Gastroesophageal sphincter (tissue), 3 donors: ENCODE measurements around the gene C22orf15.

Experiments used
- POLR2A ChIP-seq, 2 donors: fragments of 450-650 bp; IDR thresholded peaks; one replicate each; pipeline ENCODE4 v1.6.1; 2017; ENCODE audit warnings: antibody characterized with exemption in 2 of 2, mild to moderate bottlenecking in 2 of 2, moderate library complexity in 1 of 2
- POLR2AphosphoS5 ChIP-seq: sonication (generic); formaldehyde crosslinking; IDR thresholded peaks from one replicate; pipeline ENCODE4 v1.6.1; 2017; ENCODE audit warnings: antibody characterized with exemption
- TF ChIP-seq, protein P1 (sequence below), 4 experiments: fragments of 200-600 bp in 2 of 4; fragments of 450-650 bp in 2 of 4; sonication (generic) in 1 of 4; IDR thresholded peaks; one replicate each; pipeline ENCODE4 v1.5.1; 2017 to 2019; ENCODE audit warnings: antibody characterized with exemption in 4 of 4, mild to moderate bottlenecking in 2 of 4, moderate library complexity in 2 of 4

DNA sequence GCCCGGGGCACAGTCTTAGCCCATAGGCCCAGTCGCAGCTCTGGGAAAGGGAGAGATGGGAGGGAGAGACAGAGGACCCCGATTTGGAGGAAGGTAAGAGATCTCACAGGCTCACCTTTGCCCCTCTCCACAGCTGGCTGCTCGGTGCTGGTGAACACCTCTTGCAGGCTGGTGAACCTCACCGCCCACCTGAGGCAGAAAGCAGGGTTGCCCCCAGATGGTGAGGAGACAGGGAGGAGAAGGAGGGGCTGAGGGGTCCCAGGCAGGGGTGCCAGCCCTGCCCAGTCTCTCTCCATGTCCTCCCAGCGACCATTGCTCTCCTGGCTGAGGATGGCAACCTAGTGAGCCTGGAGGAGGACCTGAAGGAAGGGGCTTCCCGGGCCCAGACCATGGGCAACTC is 1.2 kb downstream of the C22orf15 start:
- TF ChIP-seq, protein P1, sequence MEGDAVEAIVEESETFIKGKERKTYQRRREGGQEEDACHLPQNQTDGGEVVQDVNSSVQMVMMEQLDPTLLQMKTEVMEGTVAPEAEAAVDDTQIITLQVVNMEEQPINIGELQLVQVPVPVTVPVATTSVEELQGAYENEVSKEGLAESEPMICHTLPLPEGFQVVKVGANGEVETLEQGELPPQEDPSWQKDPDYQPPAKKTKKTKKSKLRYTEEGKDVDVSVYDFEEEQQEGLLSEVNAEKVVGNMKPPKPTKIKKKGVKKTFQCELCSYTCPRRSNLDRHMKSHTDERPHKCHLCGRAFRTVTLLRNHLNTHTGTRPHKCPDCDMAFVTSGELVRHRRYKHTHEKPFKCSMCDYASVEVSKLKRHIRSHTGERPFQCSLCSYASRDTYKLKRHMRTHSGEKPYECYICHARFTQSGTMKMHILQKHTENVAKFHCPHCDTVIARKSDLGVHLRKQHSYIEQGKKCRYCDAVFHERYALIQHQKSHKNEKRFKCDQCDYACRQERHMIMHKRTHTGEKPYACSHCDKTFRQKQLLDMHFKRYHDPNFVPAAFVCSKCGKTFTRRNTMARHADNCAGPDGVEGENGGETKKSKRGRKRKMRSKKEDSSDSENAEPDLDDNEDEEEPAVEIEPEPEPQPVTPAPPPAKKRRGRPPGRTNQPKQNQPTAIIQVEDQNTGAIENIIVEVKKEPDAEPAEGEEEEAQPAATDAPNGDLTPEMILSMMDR (IDR thresholded peaks at IDR 0.05) = no peak
- no peak for TF ChIP-seq POLR2A (IDR thresholded peaks at IDR 0.05)
- TF ChIP-seq POLR2AphosphoS5 = no peak
